Measurements from ENCODE around the gene PIK3C2B.

DNA sequence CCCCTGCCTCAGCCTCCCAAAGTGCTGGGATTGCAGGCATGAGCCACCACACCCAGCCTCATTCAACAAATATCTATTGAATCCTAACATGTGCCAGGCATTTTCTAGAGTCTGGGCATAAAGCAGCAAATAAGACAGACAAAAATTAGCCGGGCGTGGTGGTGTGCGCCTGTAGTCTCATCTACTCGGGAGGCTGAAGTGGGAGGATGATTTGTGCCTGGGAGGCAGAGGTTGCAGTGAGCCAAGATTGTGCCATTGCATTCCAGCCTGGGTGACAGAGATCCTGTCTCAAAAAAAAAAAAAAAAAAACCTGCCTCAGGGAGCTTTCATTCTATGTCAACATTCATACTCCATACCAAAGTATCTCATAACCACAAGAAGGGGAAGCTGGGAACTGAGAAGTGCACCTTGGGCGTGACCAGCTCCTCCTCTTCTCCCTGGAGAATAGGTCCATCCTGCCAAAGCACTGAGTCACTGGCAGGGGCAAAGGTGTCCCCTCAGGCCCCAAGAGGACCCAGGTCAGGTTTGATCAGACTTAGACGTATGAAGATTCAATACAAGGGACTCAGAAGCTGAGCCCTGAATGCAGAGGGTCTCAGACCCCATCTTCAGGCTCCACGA, 46.2 kb downstream of the PIK3C2B start:
- TF ChIP-seq POLR2AphosphoS5 (IDR thresholded peaks at IDR 0.05) (no peak), POLR2A (IDR thresholded peaks at IDR 0.05) (no peak), EP300 (IDR thresholded peaks at IDR 0.05) (no peak)
- TF ChIP-seq, protein P1, sequence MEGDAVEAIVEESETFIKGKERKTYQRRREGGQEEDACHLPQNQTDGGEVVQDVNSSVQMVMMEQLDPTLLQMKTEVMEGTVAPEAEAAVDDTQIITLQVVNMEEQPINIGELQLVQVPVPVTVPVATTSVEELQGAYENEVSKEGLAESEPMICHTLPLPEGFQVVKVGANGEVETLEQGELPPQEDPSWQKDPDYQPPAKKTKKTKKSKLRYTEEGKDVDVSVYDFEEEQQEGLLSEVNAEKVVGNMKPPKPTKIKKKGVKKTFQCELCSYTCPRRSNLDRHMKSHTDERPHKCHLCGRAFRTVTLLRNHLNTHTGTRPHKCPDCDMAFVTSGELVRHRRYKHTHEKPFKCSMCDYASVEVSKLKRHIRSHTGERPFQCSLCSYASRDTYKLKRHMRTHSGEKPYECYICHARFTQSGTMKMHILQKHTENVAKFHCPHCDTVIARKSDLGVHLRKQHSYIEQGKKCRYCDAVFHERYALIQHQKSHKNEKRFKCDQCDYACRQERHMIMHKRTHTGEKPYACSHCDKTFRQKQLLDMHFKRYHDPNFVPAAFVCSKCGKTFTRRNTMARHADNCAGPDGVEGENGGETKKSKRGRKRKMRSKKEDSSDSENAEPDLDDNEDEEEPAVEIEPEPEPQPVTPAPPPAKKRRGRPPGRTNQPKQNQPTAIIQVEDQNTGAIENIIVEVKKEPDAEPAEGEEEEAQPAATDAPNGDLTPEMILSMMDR (IDR thresholded peaks at IDR 0.05) = no peak

All from sigmoid colon (tissue), 4 donors.